GM18858 (cell line): ENCODE data around the gene ASCC3.

Experiments used
- ATAC-seq: cut with Tn5 transposase; IDR thresholded peaks from one replicate; pipeline ENCODE4 v1.9.1; 2021; ENCODE audit not compliant: unreplicated experiment

The ASCC3 gene

DNA sequence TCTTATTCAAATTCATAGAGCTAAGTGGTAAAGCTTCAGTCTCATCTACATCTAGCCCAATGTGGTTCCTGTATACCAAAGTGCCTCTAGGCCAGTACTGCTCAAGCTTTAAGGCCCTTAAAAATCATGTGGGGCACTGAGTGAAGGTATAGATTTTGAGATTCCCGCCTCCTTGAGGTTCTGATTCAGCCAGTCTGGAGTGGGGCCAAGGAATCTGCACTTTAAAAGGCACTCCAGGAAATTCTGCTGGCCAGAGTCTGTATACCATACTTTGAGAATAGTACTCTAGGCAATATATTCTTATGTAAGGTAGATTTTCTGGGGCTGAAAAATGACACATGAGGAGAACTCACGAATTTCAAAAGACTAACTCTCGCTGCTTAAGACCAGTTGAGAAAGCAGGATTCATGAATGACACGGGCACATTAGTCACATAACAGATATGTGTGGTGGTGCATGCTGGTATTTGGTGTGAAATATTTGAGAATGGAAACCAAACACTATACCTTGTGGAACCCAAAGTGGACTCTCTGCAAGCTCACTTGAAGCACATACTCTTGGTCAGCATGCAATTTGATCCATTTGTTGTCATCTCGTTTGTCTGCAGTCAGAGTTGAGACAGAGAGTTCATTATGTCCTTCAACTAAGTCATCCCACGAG, 368.8 kb downstream of the ASCC3 start:
- no peak for ATAC-seq

DNA sequence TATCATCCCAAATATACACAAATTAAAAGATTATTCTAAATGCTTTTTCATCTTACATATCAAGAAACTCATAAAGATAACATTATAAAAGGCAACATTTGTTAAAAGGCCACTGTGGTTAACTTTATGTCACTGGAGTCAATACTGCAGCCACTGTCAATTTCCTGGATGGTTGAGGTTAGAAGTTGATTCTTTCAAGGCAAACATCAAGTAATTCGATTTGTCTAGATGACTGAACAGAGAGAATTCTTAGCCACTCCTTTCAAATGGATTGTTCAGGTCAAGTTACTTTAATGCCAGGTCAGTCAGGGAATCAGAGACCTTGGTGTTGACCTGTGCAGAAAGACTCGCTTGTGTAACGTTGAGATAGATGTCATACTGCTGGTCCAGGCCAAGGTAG, 372.0 kb downstream of the ASCC3 start:
- ATAC-seq: no peak

DNA sequence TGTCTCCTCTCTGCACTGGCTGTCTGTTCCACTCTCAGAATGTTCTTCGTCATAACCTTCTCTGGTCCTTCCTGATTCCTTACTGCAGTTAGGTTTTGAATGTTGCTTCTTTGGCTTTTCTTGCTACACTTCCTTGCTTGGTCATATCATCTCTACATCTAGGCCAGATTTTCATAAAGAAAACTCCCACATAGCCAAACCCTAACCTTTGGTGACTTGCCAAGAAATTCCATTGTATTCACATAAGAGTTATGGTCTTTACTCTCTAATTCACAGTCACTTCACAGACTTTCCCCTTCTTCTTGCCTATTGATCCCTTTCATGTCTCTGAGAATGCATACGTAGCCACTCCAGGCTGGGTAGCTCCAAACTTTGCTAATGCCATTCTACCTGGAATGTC, 374.5 kb downstream of the ASCC3 start:
- no peak for ATAC-seq

DNA sequence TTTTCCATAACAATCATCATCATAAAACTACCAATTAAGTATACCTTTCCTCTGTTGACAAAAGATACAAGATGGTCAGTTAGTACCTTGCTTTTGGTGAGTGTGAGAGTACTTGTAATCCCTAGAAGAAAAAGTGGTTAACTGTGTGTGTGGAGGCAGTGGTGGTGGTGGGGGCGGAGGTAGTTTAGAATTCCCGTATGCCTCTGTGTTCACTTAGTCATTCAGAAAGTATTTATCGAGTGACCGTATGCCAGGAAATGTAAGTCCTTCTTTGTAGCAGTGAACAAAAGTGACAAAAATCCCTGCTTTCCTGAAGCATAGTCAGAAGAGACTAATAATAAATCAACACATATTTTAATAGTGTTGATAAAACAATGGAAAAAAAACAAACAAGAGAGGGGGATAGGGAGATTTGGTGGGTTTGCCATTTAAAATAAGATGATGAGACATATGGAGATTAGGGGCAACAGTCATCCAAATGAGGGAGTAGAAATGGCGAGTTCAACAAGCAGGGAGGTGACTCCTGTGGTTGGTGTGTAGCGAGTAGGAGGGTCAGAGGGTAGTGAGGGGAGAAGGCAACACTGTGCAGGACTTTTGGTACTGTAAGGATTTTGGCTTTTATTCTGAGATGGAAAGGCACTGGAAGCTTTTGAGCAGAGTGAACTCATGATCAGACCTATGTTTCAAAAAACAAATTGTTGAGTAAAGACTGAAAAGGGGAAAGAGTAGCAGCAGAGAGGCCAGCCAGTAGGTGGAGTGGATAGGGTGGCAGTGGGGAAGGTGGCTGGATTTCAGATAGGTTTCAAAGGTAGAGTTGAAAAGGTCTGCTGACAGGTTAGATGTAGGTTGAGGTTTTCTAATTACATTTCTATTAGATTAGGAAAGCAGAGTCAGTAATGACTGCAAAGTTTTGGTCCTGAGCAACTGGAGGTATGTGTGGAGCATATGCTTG, 376.1 kb downstream of the ASCC3 start:
- ATAC-seq: no peak

DNA sequence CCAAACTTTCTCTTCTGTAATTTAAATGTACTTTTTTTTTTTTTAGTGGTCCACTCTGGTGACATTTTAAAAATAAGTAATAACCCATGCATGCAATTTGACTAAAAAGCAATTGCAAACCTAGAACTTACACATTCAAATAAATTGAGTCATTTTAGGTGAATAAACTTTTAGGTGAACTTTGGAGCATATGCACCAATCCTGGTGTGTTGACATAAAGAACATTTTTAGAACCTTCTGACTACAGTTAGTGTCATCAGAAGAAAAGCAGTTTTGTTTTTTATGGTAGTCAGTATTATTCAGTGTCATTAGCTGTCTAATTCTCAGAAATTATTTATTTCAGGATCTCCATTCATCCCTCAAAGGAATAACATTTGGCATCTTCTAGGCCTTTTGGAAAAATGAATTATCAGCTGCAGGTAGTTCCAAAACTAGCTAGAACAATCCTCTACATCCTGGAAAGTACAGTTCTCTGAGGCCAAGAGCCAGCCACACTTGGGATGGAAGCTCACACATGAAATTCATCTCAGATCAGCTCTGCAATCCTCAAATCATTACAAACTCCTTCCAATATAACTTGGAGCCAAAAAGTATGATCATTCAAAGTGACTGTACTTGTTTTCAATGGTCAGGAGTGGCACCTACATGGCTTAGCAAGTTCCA, 378.0 kb downstream of the ASCC3 start:
- no peak for ATAC-seq

DNA sequence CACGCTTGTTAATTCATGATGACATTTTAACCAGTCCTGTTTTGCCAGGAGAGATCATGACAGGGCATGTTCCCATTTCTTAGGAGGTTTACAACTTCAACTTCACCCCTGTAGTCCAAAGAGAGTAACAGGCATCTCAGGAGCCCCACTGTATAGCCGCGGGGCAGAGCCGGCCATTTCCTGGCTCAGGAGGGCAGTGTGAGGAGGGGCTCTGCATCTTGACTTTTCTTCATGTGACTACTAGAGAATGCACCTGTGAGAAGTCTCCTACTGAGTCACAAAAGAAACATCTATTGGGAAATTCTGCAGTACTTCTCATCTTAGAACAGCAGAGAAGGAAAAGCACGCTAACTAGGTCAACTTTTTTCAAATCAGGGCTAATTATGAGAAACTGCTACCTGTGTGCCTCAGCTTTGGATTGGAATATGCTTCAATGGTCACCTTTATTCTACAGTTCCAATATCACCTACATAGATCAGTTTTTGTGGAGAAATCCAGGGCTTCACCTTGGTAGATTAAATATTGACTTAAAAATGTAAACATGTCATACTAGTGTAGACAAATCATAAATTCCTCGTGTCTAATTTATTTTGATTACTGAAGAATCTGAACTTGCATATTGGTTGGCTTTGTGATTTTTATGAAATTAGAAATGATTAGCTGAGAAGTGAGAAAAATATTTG, 387.8 kb downstream of the ASCC3 start:
- no peak for ATAC-seq

DNA sequence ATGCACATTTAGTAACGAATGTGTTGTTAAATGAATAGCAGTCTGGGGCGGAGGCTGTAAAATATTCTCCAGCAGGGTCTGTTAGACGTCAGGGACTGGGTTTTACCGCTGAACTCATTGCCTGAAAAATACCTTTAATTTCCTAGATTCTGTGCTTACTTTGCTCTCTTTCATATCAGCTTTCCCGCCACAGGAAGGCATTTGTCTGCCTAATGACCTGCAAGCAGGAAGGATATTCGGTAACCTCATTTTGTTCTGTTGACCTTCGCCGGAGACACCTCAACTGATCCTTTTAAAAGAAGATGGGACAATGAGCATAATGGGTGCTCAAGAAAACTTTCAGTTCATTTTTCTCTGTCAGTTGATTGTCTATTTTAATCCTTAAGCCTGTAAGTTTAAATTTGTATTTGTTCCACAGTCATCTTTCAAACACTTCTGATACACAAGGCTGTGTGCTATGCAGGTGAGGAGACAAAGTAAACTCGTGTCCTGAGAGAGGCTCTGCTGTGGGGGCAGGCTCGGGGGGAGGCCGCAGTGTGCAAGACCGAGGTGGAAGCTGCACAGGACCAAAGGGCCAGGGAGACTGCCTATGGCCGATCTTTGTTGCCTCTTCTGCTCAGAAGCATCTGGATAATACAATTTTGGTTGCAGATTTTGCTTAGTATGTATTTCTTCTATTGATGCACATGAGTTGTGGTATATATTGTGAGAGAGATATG, 389.0 kb downstream of the ASCC3 start:
- no peak for ATAC-seq

DNA sequence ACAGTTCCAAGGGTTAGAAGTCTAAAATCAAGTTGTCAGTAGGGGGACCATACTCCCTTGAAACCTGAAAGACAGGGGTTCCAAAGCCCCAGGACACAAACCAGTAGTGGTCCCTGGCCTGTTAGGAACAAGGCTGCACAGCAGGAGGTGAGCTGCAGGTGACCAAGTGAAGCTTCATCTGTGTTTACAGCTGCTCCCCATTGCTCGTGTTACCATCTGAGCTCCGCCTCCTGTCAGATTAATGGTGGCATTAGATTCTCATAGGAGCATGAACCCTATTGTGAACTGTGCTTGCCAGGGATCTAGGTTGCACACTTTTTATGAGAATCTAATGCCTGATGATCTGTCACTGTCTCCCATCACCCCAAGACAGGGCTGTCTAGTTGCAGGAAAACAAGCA, 391.1 kb downstream of the ASCC3 start:
- no peak for ATAC-seq

DNA sequence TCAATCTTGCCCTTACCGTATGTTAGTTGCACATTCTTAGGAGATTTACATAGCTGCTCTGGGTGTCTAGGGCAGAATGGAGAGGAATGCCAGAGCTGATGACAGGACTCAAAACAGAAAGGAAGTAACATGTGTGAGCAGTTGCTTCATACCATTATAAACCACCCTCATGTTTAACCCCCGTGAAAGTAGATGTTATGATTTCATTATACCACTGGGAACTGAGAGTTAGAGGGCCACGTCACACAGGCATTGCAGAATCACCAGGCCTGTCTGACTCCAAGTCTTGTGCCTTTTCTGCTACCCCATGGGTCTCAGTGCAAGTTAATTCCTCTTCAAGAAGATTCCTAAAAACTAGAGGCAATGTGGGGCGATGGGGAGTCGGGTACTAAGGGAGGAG, 392.9 kb downstream of the ASCC3 start:
- no peak for ATAC-seq

DNA sequence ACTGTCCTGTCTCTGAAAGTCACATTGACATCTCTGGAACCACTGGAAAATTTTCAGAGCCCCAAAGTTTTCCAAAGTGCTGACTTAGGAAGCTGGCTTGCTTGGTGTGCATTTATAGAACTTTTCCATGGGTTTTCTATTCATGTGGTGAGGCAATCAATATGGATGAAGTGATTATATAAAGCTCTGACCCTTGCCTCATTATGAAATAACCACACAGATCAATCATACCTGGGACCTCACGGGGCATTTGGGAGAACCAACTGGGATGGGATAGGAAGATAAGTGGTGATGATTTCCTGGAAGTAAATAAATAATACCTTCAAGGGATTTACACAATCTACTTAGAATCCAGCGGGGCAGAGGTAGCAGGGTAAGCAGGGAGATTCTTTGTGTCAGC, 393.5 kb downstream of the ASCC3 start:
- ATAC-seq: no peak

DNA sequence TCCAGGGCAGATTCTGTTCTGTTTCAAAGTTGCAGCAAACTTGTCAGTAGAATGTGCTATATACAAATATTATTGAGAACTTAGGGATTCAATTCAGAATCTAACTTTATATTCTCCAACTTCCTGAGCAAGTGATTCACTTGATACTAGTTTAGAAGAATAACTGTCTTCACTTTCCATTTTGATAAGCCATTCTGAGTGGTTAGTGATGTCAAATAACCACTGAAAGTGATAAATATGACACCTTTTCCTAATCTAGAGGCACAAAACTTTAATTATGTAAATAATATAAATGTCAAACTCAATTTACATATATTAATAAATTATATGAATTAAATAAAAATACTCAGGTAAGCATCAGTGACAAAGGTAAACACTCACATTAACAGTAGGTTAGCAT, 395.9 kb downstream of the ASCC3 start:
- ATAC-seq: no peak

DNA sequence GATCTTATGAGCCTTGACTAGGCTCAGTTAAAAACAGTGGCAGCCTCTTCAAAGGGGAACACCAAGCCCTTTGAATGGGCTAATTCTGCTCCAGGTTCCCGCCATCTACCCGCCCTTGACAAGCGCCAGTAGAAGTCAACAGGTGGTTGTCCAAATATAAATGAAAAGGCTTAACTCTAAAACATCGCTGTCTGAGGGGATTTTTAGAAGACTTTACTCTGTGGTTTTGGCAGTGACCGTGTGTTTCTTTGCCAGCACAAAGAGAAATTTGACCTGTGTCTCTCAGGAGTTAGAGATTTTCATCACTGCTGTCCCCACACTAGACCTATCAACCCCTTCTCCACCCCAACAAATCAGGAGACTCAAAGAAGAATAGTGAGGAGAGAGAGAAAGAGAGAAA, 396.7 kb downstream of the ASCC3 start:
- ATAC-seq: peak; percentile 27

DNA sequence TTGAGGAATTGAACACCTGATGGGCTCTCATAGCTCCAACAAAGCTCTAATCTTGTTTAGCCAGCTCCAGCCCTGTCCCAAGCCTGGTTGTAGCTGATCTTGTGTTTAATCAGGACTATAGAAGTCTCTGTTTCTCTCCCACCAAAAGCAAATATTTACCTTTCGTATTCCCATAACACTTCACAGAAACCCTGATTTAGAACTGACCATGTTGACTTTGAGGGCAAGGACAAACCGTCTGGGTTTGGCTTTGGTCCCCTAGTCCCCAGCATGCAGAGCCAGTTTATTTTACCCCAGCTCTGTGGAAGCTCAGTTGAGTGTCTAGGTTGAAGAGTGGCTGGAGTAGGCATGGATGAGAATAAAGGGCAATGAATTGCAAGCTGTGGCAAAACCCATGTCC, 398.4 kb downstream of the ASCC3 start:
- no peak for ATAC-seq

DNA sequence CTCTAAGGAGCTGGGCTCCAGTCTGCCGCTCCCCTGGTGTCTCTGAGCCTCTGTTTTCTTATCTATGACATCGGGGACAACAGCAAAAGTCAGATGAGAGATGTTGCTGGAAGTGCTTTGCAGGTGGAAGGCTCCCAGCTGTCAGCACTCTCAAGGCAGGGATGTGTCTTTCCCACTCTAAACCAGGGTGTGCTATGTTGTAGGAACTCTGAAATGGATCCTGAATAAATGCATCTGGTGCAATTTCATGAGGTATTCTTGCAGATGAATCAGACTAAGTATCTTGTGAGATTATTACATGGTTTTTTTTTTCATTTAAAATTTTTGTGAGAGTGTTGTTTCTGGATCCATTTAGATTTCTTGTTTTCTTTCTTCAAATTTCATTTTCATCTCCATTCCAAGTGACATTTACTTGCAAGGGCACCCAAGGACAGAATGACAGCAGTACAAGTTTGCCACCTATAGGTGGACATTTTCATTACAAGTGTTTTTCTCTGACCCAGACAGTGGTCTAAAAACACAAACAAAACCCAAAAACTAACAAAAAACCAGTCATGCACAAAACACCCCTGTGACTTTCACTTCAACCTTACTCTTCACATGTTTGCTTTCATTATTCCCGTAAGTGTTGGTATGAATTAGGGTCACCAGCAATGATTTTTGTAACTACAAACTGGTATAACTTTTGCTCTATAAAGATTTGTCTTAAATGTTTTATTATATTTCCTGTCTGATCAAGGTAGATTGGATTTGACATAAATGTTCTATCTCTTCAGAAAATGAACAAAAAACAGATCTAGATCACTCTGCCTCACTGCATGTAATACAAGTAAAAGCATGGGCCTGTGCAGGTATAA, 401.7 kb downstream of the ASCC3 start:
- ATAC-seq: peak; percentile 40

DNA sequence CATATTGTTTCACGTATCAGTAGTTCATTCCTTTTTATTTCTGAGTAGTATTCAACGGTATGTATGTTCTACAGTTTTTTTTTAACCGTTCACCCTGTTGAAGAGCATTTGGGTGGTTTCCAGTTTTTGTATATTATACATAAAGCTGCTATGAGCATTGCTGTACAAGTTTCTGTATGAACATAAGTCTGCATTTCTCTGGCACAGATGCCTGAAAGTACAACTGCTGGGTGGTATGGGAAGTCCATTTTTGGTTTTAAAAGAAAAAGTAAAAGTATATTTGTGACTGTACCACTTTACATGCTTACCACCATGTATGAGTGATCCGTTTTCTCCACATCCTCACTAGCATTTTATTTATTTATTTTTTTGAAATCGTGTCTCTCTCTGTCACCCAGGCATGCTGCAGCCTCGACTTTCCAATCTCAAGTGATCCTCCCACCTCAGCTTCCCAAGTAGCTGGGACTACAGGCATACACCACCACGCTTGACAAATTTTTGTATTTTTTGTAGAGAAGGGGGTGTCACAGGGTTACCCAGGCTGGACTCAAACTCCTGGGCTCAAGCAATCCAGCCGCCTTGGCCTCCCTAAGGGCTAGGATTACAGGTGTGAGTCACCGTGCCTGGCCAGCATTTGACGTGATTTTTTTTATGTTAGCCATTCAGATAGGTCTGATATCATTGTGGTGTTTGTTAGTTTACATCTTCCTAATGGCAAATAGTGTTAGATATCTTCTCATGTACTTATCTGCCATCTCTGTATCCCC, 405.4 kb downstream of the ASCC3 start:
- ATAC-seq: peak; percentile 79

DNA sequence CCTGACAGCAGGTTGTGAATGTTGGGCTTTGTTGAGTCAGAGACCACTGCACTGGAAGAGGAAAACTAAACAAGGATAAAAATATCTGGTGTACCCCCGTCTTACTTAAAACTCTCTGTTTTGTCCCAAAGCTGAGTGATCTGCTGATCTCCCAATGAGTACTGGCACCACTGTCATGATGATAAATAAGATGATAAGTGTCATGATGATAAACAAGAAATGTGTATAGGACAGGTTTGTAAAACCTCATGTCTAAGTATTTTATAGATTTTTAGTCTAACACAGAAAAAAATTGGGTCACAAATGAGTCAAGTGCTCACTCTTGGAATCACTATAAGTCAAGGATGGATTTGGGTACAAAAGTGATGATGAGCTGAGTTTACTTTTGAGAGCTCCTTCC, 407.9 kb downstream of the ASCC3 start:
- ATAC-seq: no peak

DNA sequence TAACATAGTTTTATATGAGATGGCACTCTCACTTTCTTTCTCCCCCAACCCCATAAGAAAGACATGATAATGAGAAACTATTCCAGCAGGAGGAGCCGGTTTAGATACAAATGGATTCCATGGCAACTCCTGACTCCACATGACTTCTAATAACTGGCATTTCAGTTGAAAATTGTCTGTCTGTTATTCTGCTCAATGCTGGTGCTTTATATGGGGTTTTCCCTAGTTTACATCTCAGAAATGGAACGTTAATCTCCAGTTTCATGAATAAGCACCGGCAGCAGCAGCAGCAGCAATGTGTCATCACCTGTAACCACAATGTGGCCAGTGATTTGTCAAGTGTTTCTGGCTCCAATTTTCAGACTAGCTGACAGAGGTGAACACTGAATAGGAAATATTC, 408.5 kb downstream of the ASCC3 start:
- ATAC-seq: peak; percentile 82

DNA sequence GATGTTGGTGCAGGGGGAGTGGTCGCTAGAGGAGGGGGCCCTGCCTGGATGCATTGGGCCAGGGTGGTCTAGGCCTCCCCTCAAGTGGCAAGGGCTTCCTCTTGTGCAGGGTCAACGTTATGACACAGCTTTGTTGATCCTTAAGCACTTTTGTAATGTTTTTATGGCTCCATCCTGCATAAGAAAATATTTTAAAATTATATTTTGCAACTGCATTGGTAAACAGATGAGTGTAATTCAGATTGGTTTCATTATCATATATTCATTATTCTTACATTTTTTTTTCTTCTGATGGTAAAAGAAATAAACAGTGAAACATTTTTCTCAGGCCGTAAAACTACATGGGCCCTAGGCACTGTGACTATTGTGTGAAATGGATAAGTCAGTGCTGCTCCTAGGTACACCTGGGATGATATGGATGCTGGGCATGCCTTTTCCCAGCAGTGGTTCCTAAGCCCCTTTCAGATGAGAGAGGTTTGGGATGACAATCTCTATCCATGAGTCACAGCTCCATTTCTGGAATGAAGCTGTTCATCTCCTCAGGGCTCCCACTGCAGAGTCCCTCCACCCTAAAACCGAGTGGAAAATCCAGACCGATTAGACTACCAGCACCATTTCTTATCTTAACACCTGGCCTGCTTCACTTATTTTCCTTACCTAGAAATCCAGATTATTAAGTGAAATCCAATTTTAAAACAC, 410.6 kb downstream of the ASCC3 start:
- ATAC-seq: no peak
